HepG2 (cell line): ENCODE data around the gene EVA1A. TPM values are rescaled to one million over a fixed set of nuclear protein-coding genes. Genes with fewer than 3 reads are reported as not detected.
A peak's percentile ranks its signal among the peaks of the same experiment; 100 is the strongest.

Experiments
- ATAC-seq: fragments of 200-7000 bp; cut with Tn5 transposase; 3 replicates; pipeline ENCODE4 v1.9.1; 2020; ENCODE audit warnings: mild to moderate bottlenecking, moderate library complexity
- BruUV-seq: library from RNA; stranded (reverse); fragments of 400-500 nt; replicated peaks from 2 replicates; lab custom pipeline; 2021; lab: Mats Ljungman, UMichigan
- CTCF ChIA-PET: fragments of 300-600 bp; formaldehyde crosslinking; extraction: SDS; loops from one replicate; lab custom pipeline; 2021; ENCODE audit warnings: low total read pairs, inconsistent platforms, low intra/inter-chr PET ratio; lab: Yijun Ruan, JAX
- POLR2A ChIA-PET: fragments of 350-600 bp; sonication (Branson Sonifier 250); formaldehyde crosslinking; loops from one replicate; lab custom pipeline; 2020; ENCODE audit warnings: antibody characterized with exemption, inconsistent platforms; lab: Yijun Ruan, JAX
- DNase-seq: peaks from one replicate; pipeline ENCODE4 v3.0.0-alpha.2; 2015; ENCODE audit warnings: low spot score
- FAIRE-seq: peaks from 3 replicates; lab custom pipeline; 2011; peaks lifted over from hg19 to GRCh38; lab: Jason Lieb, UNC
- H2AFZ ChIP-seq: one replicate; pipeline ENCODE4 v1.6.1; 2011; ENCODE audit warnings: low read length, inconsistent platforms
- H3K27ac ChIP-seq: fragments of 300-600 bp; 3 replicates; pipeline ENCODE4 v1.8.0; 2011; ENCODE audit warnings: mixed run types, mild to moderate bottlenecking, mixed read lengths, low read length, inconsistent platforms; ENCODE audit not compliant: insufficient read depth; ENCODE audit errors: extremely low read length
- H3K27me3 ChIP-seq, 2 experiments: fragments of 200-600 bp in 1 of 2; 2 replicates in 1 of 2; 3 replicates in 1 of 2; pipeline versions ENCODE4 v1.6.0 to v1.8.0; 2011; ENCODE audit warnings: low read length in 2 of 2, mild to moderate bottlenecking in 2 of 2, moderate library complexity in 2 of 2, inconsistent platforms in 1 of 2; ENCODE audit not compliant: insufficient read depth in 2 of 2, control insufficient read depth in 1 of 2
- H3K36me3 ChIP-seq, 2 experiments: fragments of 200-600 bp in 1 of 2; replicated peaks in 1 of 2; 2 replicates in 1 of 2; 3 replicates in 1 of 2; pipeline versions ENCODE4 v1.5.1 to v1.8.0; 2011; ENCODE audit warnings: low read length in 2 of 2, inconsistent platforms in 1 of 2; ENCODE audit not compliant: insufficient read depth in 2 of 2, control insufficient read depth in 1 of 2
- H3K4me1 ChIP-seq: 2 replicates; pipeline ENCODE4 v1.5.1; 2012; ENCODE audit warnings: low read length, inconsistent platforms; ENCODE audit not compliant: insufficient read depth
- H3K4me2 ChIP-seq: 2 replicates; pipeline ENCODE4 v1.6.0; 2011; ENCODE audit warnings: low read depth, low read length, inconsistent platforms
- H3K4me3 ChIP-seq, 3 experiments: fragments of 200-600 bp in 1 of 3; sonication (generic), shearing (Covaris generic) in 1 of 3; replicated peaks in 1 of 3; 2 replicates each; pipeline ENCODE4 v1.5.1; 2011 to 2016; ENCODE audit warnings: low read length in 3 of 3, inconsistent platforms in 2 of 3, low read depth in 2 of 3, mild to moderate bottlenecking in 2 of 3, control low read depth in 1 of 3, mixed read lengths in 1 of 3; ENCODE audit not compliant: insufficient read depth in 1 of 3
- H3K79me2 ChIP-seq: one replicate; pipeline ENCODE4 v1.6.1; 2011; ENCODE audit warnings: low read length, inconsistent platforms; ENCODE audit not compliant: insufficient read depth
- H3K9ac ChIP-seq: 2 replicates; pipeline ENCODE4 v1.6.0; 2011; ENCODE audit warnings: mild to moderate bottlenecking, low read depth, low read length, inconsistent platforms; ENCODE audit not compliant: insufficient read depth
- H3K9me3 ChIP-seq: 2 replicates; pipeline ENCODE4 v1.5.1; 2012; ENCODE audit warnings: mild to moderate bottlenecking, low read length
- H4K20me1 ChIP-seq: 2 replicates; pipeline ENCODE4 v1.6.0; 2011; ENCODE audit warnings: inconsistent platforms, mild to moderate bottlenecking, low read length, moderate library complexity; ENCODE audit not compliant: insufficient read depth
- CCDC6 ChIP-seq: sonication (generic); formaldehyde crosslinking; IDR thresholded peaks from 2 replicates; pipeline ENCODE4 v1.8.1; 2022; ENCODE audit warnings: mild to moderate bottlenecking, missing genetic modification reagents, moderate library complexity
- POGZ ChIP-seq: sonication (generic); formaldehyde crosslinking; IDR thresholded peaks from 2 replicates; pipeline ENCODE4 v1.4.0; 2020; ENCODE audit warnings: mild to moderate bottlenecking, missing genetic modification reagents
- RARA ChIP-seq: IDR thresholded peaks from 2 replicates; pipeline ENCODE4 v1.6.1; 2016; ENCODE audit warnings: missing genetic modification reagents, missing compliant biosample characterization
- STAT5B ChIP-seq: sonication (generic); formaldehyde crosslinking; IDR thresholded peaks from 2 replicates; pipeline ENCODE4 v1.4.0; 2020; ENCODE audit warnings: missing genetic modification reagents
- ZBTB21 ChIP-seq: sonication (generic); formaldehyde crosslinking; IDR thresholded peaks from 2 replicates; pipeline ENCODE4 v1.4.0; 2020; ENCODE audit warnings: missing genetic modification reagents
- ZBTB3 ChIP-seq: sonication (generic); formaldehyde crosslinking; IDR thresholded peaks from 2 replicates; pipeline ENCODE4 v1.4.0; 2020; ENCODE audit warnings: low read depth, mild to moderate bottlenecking, moderate library complexity, missing genetic modification reagents, borderline replicate concordance
- ZFAT ChIP-seq: sonication (generic); formaldehyde crosslinking; conservative IDR thresholded peaks from 2 replicates; pipeline ENCODE4 v1.8.1; 2023; ENCODE audit warnings: missing genetic modification reagents, inconsistent platforms
- ZMYM3 ChIP-seq: sonication (generic); formaldehyde crosslinking; IDR thresholded peaks from 2 replicates; pipeline ENCODE4 v1.5.1; 2020; ENCODE audit warnings: mild to moderate bottlenecking, missing genetic modification reagents
- ZNF331 ChIP-seq: sonication (generic); formaldehyde crosslinking; IDR thresholded peaks from 2 replicates; pipeline ENCODE4 v1.4.0; 2020; ENCODE audit warnings: missing genetic modification reagents
- ZNF354B ChIP-seq: sonication (generic); formaldehyde crosslinking; IDR thresholded peaks from 2 replicates; pipeline ENCODE4 v1.8.0; 2022; ENCODE audit warnings: mild to moderate bottlenecking, missing genetic modification reagents
- ZNF652 ChIP-seq: IDR thresholded peaks from 2 replicates; pipeline ENCODE4 v1.6.1; 2016; ENCODE audit warnings: low read depth, borderline replicate concordance
- ZNF790 ChIP-seq: sonication (generic); formaldehyde crosslinking; IDR thresholded peaks from 2 replicates; pipeline ENCODE4 v1.8.0; 2022; ENCODE audit warnings: missing genetic modification reagents, mild to moderate bottlenecking, borderline replicate concordance
- WGBS: methylation state at CpG from one replicate; pipeline ENCODE4 v1.1.6; 2017; ENCODE audit warnings: low lambda C conversion rate; 5-methylcytosine and 5-hydroxymethylcytosine counted together
- in situ Hi-C: cut with HindIII; loops from 2 replicates; pipeline ENCODE4 v1.10.0; 2017; ENCODE audit warnings: low pct_unique_long_range_greater_than_20kb; ENCODE audit not compliant: extremely low pct_ligation_motif_present
- intact Hi-C: fragments of 100-400 bp; cut with micrococcal nuclease; formaldehyde crosslinking; loops from one replicate; pipeline ENCODE4 v1.10.0; 2022; ENCODE audit not compliant: unreplicated experiment
- polyA plus RNA-seq, 8 experiments: library from polyadenylated mRNA; depleted of rRNA in 3 of 8; stranded (reverse) in 7 of 8; unstranded in 1 of 8; fragments of >200 nt; fragmentation: Illumina TruSeq in 4 of 8; extraction: Trizol in 4 of 8; gene quantifications; 2 replicates each; pipeline versions ENCODE4 v1.2.1 to v1.2.3, GENCODE V29; 2011 to 2016; ENCODE audit warnings: low read depth in 4 of 8, missing spikeins in 1 of 8, mixed read lengths in 1 of 8; ENCODE audit not compliant: insufficient read depth in 1 of 8
- total RNA-seq, 5 experiments: library from RNA; depleted of rRNA; stranded (reverse); fragments of >200 nt; fragmentation: Illumina TruSeq; extraction: Trizol; gene quantifications; 2 replicates each; pipeline ENCODE4 v1.2.3, GENCODE V29; 2016; ENCODE audit warnings: low read depth in 1 of 5
- TF ChIP-seq, protein P1 (sequence below): sonication (generic); formaldehyde crosslinking; conservative IDR thresholded peaks from 2 replicates; pipeline ENCODE4 v1.8.0; 2022; ENCODE audit warnings: mild to moderate bottlenecking, moderate library complexity, missing genetic modification reagents
- TF ChIP-seq, protein P2 (sequence below): sonication (generic); formaldehyde crosslinking; IDR thresholded peaks from 2 replicates; pipeline ENCODE4 v1.8.1; 2022; ENCODE audit warnings: low read depth, mild to moderate bottlenecking, missing genetic modification reagents
- TF ChIP-seq, protein P3 (sequence below): sonication (generic); formaldehyde crosslinking; IDR thresholded peaks from 2 replicates; pipeline ENCODE4 v1.8.1; 2023; ENCODE audit warnings: missing genetic modification reagents, mild to moderate bottlenecking, borderline replicate concordance
- TF ChIP-seq, protein P4 (sequence below), 2 experiments: sonication (generic) in 1 of 2; formaldehyde crosslinking in 1 of 2; IDR thresholded peaks; 2 replicates each; pipeline versions ENCODE4 v1.5.1 to v1.6.1; 2011 to 2020; ENCODE audit warnings: borderline replicate concordance in 1 of 2, low read depth in 1 of 2, low read length in 1 of 2, mild to moderate bottlenecking in 1 of 2, missing genetic modification reagents in 1 of 2, moderate library complexity in 1 of 2

The EVA1A gene
- total and polyA plus RNA-seq, 2 of the 13 experiments (the other 11 are each of a cell fraction or from before 2014, with no cell fraction given) = 57.5 to 57.8 TPM

DNA sequence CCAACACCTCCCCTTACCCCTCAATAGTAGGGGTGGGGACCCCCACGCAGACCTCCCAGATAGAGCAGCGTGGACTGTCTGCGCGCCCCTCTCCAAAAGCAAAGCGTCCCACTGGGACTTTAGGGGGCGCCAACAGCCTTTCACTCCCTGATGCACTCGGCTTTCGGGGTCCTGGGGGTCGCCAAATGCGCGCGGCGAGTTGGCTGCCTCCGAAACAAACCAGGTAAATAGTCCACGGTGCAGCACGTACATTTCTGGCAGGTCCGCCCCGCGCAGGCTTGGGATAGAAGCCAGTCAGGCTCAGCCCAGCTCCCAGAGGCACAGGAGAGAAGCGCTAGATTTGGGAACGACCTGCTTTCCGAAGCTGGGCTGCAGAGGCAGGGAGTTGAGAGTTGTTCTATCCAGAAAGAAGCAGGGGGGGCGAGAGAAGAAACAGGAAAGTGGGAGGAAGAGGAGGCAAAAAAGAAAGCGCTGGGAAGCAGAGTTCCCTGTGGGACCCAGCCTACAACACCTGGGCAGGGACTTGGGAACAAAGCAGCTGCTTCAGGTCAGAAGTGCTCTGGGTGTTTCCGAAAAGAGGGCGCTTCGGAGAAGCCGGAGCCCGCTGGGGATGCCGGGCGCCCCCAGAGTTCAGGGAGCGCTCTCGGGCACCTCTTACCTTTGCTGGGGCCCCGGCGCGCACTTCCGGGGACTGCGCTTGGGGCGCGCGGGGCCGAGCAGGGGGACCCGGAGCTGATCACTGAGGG is 544 bp downstream of the EVA1A start:
- H4K20me1 ChIP-seq = peaks cover 23% of the 10 kb centered on the region
- peaks cover 2 to 6% of the 10 kb centered on the region in 2 experiments for H3K36me3 ChIP-seq
- no peaks in the 10 kb centered on the region for H3K9me3 ChIP-seq
- ChIA-PET CTCF (interaction anchor here (1.6 to 3.1 kb wide), 2 partner anchors 49 to 96 kb away, joined by 4 to 18 read pairs; no protein-coding TSS in a partner anchor), POLR2A (interaction anchor here (0.9 to 8.0 kb wide), 13 partner anchors 11 to 86 kb away, joined by 3 to 126 read pairs (median 8); partner anchors contain the start of gene MRPL19)
- peak overlapping the region; percentile 96 for H3K4me2 ChIP-seq
- in situ Hi-C loops = no loop called here
- no TSS peak for BruUV-seq
- H3K4me1 ChIP-seq = peaks cover 83% of the 10 kb centered on the region
- no peak for DNase-seq
- peak overlapping the region; percentile 78 for H3K27ac ChIP-seq
- FAIRE-seq = no peak
- intact Hi-C loops = loop anchor here (1.0 to 5.0 kb wide), 3 partner anchors 37 to 78 kb away; no protein-coding TSS in a partner anchor
- peak overlapping the region; percentile 84 to 93 (median 91) for H3K4me3 ChIP-seq
- no peak overlapping the region for H2AFZ ChIP-seq
- peaks cover 71% of the 10 kb centered on the region for H3K79me2 ChIP-seq
- H3K27me3 ChIP-seq = no peaks in the 10 kb centered on the region; a peak in 1 of 5 replicates
- under 1% methylated on average over 32 of the region's 43 CpGs for WGBS
- peak; percentile 68 for ATAC-seq
- H3K9ac ChIP-seq = peak overlapping the region; percentile 87
- no peak for TF ChIP-seq ZFAT (CRISPR knock-in tag)
- TF ChIP-seq ZNF354B (CRISPR knock-in tag) = no peak
- TF ChIP-seq, protein P1, sequence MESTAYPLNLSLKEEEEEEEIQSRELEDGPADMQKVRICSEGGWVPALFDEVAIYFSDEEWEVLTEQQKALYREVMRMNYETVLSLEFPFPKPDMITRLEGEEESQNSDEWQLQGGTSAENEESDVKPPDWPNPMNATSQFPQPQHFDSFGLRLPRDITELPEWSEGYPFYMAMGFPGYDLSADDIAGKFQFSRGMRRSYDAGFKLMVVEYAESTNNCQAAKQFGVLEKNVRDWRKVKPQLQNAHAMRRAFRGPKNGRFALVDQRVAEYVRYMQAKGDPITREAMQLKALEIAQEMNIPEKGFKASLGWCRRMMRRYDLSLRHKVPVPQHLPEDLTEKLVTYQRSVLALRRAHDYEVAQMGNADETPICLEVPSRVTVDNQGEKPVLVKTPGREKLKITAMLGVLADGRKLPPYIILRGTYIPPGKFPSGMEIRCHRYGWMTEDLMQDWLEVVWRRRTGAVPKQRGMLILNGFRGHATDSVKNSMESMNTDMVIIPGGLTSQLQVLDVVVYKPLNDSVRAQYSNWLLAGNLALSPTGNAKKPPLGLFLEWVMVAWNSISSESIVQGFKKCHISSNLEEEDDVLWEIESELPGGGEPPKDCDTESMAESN (CRISPR knock-in tag) = 0 out of 2 replicates have a peak, but pooled peaks have one; percentile 7
- TF ChIP-seq POGZ (CRISPR knock-in tag) = no peak
- peak; percentile 49 for TF ChIP-seq CCDC6 (CRISPR knock-in tag)
- TF ChIP-seq RARA (CRISPR knock-in tag) = no peak
- TF ChIP-seq, protein P2, sequence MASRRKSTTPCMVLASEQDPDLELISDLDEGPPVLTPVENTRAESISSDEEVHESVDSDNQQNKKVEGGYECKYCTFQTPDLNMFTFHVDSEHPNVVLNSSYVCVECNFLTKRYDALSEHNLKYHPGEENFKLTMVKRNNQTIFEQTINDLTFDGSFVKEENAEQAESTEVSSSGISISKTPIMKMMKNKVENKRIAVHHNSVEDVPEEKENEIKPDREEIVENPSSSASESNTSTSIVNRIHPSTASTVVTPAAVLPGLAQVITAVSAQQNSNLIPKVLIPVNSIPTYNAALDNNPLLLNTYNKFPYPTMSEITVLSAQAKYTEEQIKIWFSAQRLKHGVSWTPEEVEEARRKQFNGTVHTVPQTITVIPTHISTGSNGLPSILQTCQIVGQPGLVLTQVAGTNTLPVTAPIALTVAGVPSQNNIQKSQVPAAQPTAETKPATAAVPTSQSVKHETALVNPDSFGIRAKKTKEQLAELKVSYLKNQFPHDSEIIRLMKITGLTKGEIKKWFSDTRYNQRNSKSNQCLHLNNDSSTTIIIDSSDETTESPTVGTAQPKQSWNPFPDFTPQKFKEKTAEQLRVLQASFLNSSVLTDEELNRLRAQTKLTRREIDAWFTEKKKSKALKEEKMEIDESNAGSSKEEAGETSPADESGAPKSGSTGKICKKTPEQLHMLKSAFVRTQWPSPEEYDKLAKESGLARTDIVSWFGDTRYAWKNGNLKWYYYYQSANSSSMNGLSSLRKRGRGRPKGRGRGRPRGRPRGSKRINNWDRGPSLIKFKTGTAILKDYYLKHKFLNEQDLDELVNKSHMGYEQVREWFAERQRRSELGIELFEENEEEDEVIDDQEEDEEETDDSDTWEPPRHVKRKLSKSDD = no peak
- TF ChIP-seq ZBTB21 = no peak
- TF ChIP-seq STAT5B (CRISPR knock-in tag) = no peak
- no peak for TF ChIP-seq ZNF652
- 0 out of 2 replicates have a peak, but pooled peaks have one; percentile 41 for TF ChIP-seq ZNF790
- TF ChIP-seq ZMYM3 (CRISPR knock-in tag) = no peak
- TF ChIP-seq, protein P3, sequence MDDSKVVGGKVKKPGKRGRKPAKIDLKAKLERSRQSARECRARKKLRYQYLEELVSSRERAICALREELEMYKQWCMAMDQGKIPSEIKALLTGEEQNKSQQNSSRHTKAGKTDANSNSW = no peak
- TF ChIP-seq, protein P4, sequence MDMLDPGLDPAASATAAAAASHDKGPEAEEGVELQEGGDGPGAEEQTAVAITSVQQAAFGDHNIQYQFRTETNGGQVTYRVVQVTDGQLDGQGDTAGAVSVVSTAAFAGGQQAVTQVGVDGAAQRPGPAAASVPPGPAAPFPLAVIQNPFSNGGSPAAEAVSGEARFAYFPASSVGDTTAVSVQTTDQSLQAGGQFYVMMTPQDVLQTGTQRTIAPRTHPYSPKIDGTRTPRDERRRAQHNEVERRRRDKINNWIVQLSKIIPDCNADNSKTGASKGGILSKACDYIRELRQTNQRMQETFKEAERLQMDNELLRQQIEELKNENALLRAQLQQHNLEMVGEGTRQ (IDR thresholded peaks at IDR 0.05; ENCODE audit: low read depth, low read length) = no peak
- TF ChIP-seq, protein P4 (CRISPR knock-in tag; IDR thresholded peaks at IDR 0.05; ENCODE audit: borderline replicate concordance) = 0 out of 2 replicates have a peak, but pooled peaks have one; percentile 13
- peak; percentile 25 for TF ChIP-seq ZNF331
- no peak; the same call in 1 of the 2 replicates for TF ChIP-seq ZBTB3 (CRISPR knock-in tag)
